Activated CD8-positive, alpha-beta T cell treated with anti-CD3 and anti-CD28 coated beads, Interleukin-2, amount 10 ng/mL, durations not matched to agents 7 days and 5 days (primary cell): ENCODE data around the gene LMO7. TPM values are rescaled to one million over a fixed set of nuclear protein-coding genes. Genes with fewer than 3 reads are reported as not detected.

ENCODE experiments used
- ATAC-seq: fragments of 150-1000 bp; cut with Tn5 transposase; one replicate; pipeline ENCODE4 v1.10.0; 2021; ENCODE audit warnings: moderate library complexity
- CTCF ChIA-PET: fragments of 350-600 bp; sonication (Branson Sonifier 250); formaldehyde crosslinking; loops from one replicate; lab custom pipeline; 2021; ENCODE audit warnings: antibody characterized with exemption; lab: Charles Lee
- POLR2A ChIA-PET: fragments of 350-600 bp; sonication (Branson Sonifier 250); formaldehyde crosslinking; loops from one replicate; lab custom pipeline; 2021; ENCODE audit warnings: antibody characterized with exemption; lab: Charles Lee
- DNase-seq: peaks from one replicate; pipeline ENCODE4 v3.0.0-alpha.2; 2020
- H3K27ac Mint-ChIP-seq: one replicate; pipeline ENCODE4 v1.8.0; 2021; ENCODE audit warnings: mild to moderate bottlenecking, mixed read lengths
- H3K27me3 Mint-ChIP-seq: one replicate; pipeline ENCODE4 v1.8.0; 2021; ENCODE audit warnings: low read depth, mixed read lengths
- H3K36me3 Mint-ChIP-seq: one replicate; pipeline ENCODE4 v1.8.0; 2021; ENCODE audit warnings: low read depth, mixed read lengths
- H3K4me1 Mint-ChIP-seq: one replicate; pipeline ENCODE4 v1.8.0; 2021; ENCODE audit warnings: low read depth, mixed read lengths
- H3K4me3 Mint-ChIP-seq: one replicate; pipeline ENCODE4 v1.8.0; 2021; ENCODE audit warnings: mild to moderate bottlenecking, mixed read lengths
- H3K9me3 Mint-ChIP-seq: one replicate; pipeline ENCODE4 v1.8.0; 2022; ENCODE audit warnings: mixed read lengths; ENCODE audit not compliant: insufficient read depth
- total RNA-seq, 2 experiments: library from RNA; stranded (reverse); gene quantifications; one replicate each; pipeline ENCODE4 v1.2.3, GENCODE V29; 2021

LMO7 gene
- total RNA-seq = 10 to 100 TPM; 12.5 to 13.8 TPM

DNA sequence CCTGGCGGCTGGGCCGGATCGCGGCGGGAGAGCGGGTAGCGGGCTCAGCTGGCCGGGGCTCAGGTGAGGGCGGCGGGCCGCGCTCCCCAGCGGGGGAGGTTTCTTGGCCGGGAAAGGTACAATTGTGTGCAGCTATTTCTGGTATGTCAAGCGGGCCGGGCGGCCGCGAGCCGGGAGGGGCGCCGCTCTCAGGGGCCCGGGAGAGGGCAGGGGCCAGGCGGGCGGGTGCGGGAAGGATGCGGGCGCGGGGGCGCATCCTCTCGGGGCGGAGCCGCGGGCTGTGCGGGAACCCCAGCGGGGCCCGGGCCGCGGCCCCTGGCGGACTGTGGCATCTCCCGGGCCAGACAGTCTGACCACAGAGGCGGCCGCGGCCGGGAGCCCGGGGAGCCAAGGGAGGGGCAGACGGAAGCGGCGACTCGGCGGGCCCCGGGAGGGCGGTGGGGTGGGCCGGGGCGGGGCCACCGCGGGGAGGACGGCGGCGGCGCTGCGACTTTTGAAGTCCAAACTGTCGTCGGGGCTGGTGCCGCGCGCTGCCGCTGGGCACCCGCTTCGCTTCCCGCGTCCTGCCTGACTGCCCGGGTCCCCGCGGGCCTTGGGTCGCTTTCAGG is at the start of gene LMO7:
LMO7 (plus strand) TSS at position 503 of the 608 bp plus-strand sequence. CDS start 328 bp downstream, outside the sequence.
- peaks cover 12% of the 10 kb centered on the region for H3K4me1 Mint-ChIP-seq
- H3K4me3 Mint-ChIP-seq = peak within 1 kb of the TSS; percentile 74
- ChIA-PET CTCF (interaction anchor here (1.2 kb wide), 1 partner anchor 154 kb away, joined by 4 read pairs; the partner anchor contains the start of gene TBC1D4), POLR2A (no interaction called here)
- peak; percentile 61 for DNase-seq
- no peaks in the 10 kb centered on the region for H3K9me3 Mint-ChIP-seq
- H3K27ac Mint-ChIP-seq = peak within 1 kb of the TSS; percentile 63
- H3K36me3 Mint-ChIP-seq = no peaks in the 10 kb centered on the region
- peak; percentile 77 for ATAC-seq
- peaks cover 16% of the 10 kb centered on the region for H3K27me3 Mint-ChIP-seq

DNA sequence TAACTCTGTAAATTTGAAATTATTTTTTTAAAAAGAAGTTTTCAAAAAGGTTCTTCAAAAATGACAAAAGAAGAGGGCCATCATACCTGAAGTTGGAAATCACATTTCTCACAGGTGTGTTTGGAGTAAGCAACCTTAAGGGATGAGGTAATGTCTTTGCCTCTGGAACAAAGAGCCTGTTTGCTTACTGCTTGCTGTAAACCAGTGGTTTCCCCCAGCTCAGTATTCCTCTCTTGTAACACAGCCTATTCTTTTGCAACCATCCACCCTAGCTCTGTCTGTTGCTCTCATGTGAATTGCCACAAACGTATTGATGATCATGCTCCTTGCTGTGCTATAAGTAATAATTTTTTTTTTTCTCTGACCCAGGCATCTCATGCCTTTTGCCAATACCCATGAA is 48.5 kb upstream of the LMO7 start:
- Mint-ChIP-seq H3K27me3 (no peaks in the 10 kb centered on the region), H3K4me3 (no peak overlapping the region), H3K27ac (no peak overlapping the region), H3K4me1 (no peaks in the 10 kb centered on the region), H3K9me3 (peaks cover 15% of the 10 kb centered on the region), H3K36me3 (peaks cover 39% of the 10 kb centered on the region)
- ATAC-seq = no peak
- no peak for DNase-seq
- ChIA-PET CTCF (no interaction called here), POLR2A (no interaction called here)

DNA sequence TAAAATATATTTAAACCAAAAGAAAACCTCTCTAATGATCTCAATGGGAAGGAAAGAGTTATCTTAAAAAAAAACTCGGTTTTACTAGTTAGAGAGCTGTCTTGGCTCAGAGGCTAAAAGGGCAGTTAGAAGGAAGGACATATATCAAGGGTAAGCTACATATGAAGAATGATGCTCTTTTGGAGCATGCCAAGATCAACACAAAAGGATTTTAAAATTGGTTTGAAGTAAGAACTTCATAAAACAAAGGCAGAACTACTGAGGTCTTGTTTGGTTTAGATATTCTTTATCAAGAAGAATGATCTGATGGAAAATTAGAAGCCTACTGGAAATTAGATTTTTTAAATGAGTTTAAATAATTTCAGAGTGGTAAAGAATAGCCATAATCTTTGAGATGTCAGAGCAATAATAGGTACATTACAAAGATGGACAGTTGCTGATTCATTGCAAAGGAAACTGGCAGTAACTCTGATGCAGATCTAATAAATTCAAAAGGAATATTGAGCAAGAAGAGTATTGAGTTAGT is 39.4 kb upstream of the LMO7 start:
- Mint-ChIP-seq H3K4me3 (no peak overlapping the region), H3K4me1 (no peaks in the 10 kb centered on the region), H3K36me3 (peaks cover 20% of the 10 kb centered on the region), H3K9me3 (no peaks in the 10 kb centered on the region), H3K27me3 (no peaks in the 10 kb centered on the region), H3K27ac (no peak overlapping the region)
- ATAC-seq = no peak
- DNase-seq = no peak
- ChIA-PET CTCF (no interaction called here), POLR2A (no interaction called here)

DNA sequence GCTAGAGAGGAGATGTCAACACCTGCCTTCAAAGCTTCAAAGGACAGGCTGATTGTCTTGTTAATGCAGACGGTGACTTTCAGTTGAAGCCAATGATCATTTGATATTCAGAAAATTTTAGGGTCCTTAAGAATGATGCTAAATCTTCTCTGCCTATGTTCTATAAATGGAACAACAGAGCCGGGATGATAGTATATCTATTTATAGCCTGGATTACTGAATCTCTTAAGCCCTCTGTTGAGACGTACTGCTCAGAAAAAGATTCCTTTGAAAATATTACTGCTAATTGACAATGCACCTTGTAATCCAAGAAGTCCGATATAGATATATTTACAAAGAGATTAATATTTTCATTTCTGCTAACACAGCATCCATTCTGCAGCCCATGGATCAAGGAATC is 35.8 kb upstream of the LMO7 start:
- POLR2A ChIA-PET = interaction anchor here (0.7 kb wide), 1 partner anchor 1560 kb away, joined by 3 read pairs; no protein-coding TSS in a partner anchor

DNA sequence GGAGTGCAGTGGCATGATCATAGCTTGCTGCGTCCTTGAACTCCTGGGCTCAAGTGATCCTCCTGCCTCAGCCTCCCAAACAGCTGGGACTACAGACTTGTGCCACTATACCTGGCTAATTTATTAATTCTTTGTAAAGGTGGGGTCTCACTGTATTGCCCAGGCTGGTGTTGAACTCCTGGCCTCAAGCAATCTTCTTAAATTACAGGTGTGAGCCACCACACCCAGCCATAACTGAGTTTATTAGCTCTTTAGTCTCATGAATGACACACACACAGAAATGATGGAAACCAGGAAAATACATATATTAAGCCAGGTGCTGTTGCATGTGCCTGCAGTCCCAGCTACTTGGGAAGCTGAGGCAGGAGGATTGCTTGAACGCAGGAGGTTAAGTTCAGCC is 33.1 kb upstream of the LMO7 start:
- DNase-seq = no peak
- POLR2A ChIA-PET = no interaction called here
- Mint-ChIP-seq H3K4me3 (no peak overlapping the region), H3K36me3 (peaks cover 13% of the 10 kb centered on the region), H3K4me1 (no peaks in the 10 kb centered on the region), H3K9me3 (no peaks in the 10 kb centered on the region), H3K27ac (no peak overlapping the region), H3K27me3 (no peaks in the 10 kb centered on the region)
- CTCF ChIA-PET = no interaction called here
- ATAC-seq = no peak

More for the DNA sequence above, 35.8 kb upstream of the LMO7 start:
- Mint-ChIP-seq H3K4me3 (no peak overlapping the region), H3K27me3 (no peaks in the 10 kb centered on the region), H3K4me1 (no peaks in the 10 kb centered on the region), H3K36me3 (peaks cover 20% of the 10 kb centered on the region), H3K27ac (no peak overlapping the region), H3K9me3 (no peaks in the 10 kb centered on the region)
- ATAC-seq (no peak), DNase-seq (no peak)
- CTCF ChIA-PET = no interaction called here

DNA sequence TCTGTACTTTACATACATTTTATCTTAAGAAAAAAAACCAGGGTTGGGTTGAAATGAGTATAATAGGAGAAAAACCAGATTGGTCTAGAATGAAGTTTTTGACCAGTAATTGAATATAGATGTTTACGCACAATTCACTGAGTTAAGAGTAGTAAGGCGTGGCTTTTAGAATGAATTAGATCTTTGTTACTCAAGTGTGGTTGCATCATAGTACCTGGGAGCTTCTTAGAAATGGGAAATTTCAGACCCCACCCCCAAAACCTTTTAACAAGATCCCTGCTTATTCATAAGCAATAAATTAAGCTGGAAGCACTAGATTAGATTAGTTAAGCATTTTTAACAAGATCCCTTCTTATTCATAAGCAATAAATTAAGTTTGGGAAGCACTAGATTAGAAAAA is 28.7 kb upstream of the LMO7 start:
- POLR2A ChIA-PET = no interaction called here
- H3K4me3 Mint-ChIP-seq = no peak overlapping the region
- H3K27ac Mint-ChIP-seq = no peak overlapping the region
- H3K9me3 Mint-ChIP-seq = no peaks in the 10 kb centered on the region
- peaks cover 8% of the 10 kb centered on the region for H3K36me3 Mint-ChIP-seq
- ATAC-seq = no peak
- no peaks in the 10 kb centered on the region for H3K27me3 Mint-ChIP-seq
- no peak for DNase-seq
- CTCF ChIA-PET = no interaction called here
- no peaks in the 10 kb centered on the region for H3K4me1 Mint-ChIP-seq

DNA sequence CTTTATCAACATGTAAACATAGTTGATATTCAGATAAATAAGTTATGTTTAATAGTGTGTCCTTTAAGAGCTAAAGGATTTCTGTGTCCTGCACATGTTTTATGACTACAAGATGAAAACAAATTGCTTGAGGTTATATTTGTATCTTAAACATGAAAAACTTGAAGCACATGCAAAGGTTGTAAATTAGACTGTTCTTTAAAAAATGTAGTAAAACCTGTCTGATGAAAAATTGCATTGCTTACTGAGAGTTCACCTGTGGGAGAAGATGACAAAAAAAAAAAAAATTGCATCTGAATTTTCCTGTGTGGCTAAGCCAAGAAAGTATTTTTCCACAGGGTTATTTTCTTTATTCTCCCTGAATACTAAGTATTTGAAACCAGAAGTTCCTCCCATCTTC is 25.7 kb upstream of the LMO7 start:
- ChIA-PET CTCF (no interaction called here), POLR2A (no interaction called here)
- H3K27me3 Mint-ChIP-seq = no peaks in the 10 kb centered on the region
- H3K4me1 Mint-ChIP-seq = no peaks in the 10 kb centered on the region
- H3K36me3 Mint-ChIP-seq = peaks cover 8% of the 10 kb centered on the region
- no peak for ATAC-seq
- no peaks in the 10 kb centered on the region for H3K9me3 Mint-ChIP-seq
- H3K4me3 Mint-ChIP-seq = no peak overlapping the region
- no peak for DNase-seq
- no peak overlapping the region for H3K27ac Mint-ChIP-seq

DNA sequence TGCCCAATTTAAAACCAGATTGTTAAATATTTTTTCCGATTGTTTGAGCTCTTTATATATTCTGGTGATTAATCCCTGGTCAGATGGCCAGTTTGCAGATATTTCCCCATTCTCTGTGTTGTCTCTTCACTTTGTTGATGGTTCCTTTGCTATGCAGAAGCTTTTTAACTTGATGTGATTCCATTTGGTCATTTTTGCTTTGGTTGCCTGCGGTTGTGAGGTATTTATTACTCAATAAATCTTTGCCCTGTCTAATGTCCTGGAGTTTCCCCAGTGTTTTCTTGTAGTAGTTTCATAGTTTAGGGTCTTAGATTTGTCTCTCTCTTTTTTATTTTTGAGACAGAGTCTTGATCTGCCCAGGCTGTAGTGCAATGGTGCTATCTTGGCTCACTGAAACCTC is 23.8 kb upstream of the LMO7 start:
- Mint-ChIP-seq H3K27ac (no peak overlapping the region), H3K4me1 (no peaks in the 10 kb centered on the region), H3K36me3 (peaks cover 9% of the 10 kb centered on the region), H3K9me3 (no peaks in the 10 kb centered on the region), H3K4me3 (no peak overlapping the region), H3K27me3 (no peaks in the 10 kb centered on the region)
- no peak for DNase-seq
- ChIA-PET POLR2A (no interaction called here), CTCF (no interaction called here)
- no peak for ATAC-seq

DNA sequence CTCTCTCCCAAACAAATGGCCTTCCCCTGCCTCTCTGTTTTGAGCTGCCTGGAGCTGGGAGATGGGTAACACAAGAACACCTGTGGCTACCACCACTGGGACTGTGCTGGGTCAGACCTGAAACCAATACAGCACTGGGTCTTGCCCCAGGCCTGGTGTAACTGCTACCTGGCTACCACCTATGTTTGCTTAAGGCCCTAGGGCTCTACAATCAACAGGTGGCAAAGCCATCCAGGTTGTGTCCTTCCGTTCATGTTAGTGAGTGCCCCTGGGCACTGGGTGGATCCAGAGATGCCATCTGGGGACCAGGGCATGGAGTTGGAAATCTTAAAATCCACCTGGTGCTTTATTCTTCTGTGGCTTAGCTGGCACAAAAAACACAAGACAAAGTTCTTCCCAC is 18.9 kb upstream of the LMO7 start:
- no peaks in the 10 kb centered on the region for H3K9me3 Mint-ChIP-seq
- POLR2A ChIA-PET = no interaction called here
- CTCF ChIA-PET = no interaction called here

DNA sequence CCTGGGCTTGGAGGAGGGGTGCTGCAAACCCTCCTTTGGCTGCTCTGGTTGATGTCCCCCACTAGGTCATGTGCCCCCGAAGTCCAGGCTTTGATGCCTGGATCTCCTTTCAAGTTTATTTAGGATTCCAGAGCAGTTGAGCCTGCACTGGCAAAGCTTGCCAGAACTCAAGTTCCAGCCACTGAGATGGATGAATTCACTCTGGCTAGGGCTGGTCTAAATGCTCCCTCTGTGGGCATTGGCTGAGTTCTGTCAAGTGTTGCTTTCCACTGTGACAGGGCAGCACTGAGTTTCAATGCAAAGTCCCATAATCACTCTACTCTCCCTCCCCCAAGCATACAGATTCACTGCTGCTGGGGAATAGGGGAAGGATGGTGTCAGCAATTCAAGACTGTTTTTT is 17.8 kb upstream of the LMO7 start:
- CTCF ChIA-PET = no interaction called here
- H3K4me1 Mint-ChIP-seq = no peaks in the 10 kb centered on the region
- H3K4me3 Mint-ChIP-seq = no peak overlapping the region
- H3K27ac Mint-ChIP-seq = no peak overlapping the region
- peaks cover 6% of the 10 kb centered on the region for H3K36me3 Mint-ChIP-seq
- POLR2A ChIA-PET = no interaction called here
- no peaks in the 10 kb centered on the region for H3K9me3 Mint-ChIP-seq
- DNase-seq (no peak), ATAC-seq (no peak)
- no peaks in the 10 kb centered on the region for H3K27me3 Mint-ChIP-seq

More for the DNA sequence above, 18.9 kb upstream of the LMO7 start:
- Mint-ChIP-seq H3K4me3 (no peak overlapping the region), H3K36me3 (peaks cover 6% of the 10 kb centered on the region), H3K27me3 (no peaks in the 10 kb centered on the region), H3K4me1 (no peaks in the 10 kb centered on the region), H3K27ac (no peak overlapping the region)
- DNase-seq (no peak), ATAC-seq (no peak)

DNA sequence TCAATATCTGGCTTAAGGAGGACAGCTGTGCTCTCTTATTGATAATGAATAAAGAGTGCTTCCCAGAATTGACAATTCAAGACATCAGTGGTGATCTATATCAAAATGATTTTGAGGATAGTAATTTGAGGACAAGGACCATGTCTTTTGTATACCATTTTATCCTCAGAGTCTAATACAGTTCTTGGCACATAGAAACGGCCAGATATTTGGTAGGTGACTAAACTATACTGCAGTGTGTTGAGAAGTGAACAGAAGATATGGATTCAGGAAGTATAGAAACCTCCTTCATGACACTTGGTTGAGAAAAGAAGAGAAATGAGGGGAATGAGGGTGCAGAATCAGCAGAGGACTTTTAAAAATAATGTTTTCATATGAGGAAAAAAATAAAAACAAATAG is 16.1 kb upstream of the LMO7 start:
- DNase-seq (no peak), ATAC-seq (no peak)
- ChIA-PET CTCF (no interaction called here), POLR2A (no interaction called here)
- Mint-ChIP-seq H3K27me3 (no peaks in the 10 kb centered on the region), H3K4me1 (no peaks in the 10 kb centered on the region), H3K9me3 (no peaks in the 10 kb centered on the region), H3K4me3 (no peak overlapping the region), H3K27ac (no peak overlapping the region), H3K36me3 (peaks cover 9% of the 10 kb centered on the region)

DNA sequence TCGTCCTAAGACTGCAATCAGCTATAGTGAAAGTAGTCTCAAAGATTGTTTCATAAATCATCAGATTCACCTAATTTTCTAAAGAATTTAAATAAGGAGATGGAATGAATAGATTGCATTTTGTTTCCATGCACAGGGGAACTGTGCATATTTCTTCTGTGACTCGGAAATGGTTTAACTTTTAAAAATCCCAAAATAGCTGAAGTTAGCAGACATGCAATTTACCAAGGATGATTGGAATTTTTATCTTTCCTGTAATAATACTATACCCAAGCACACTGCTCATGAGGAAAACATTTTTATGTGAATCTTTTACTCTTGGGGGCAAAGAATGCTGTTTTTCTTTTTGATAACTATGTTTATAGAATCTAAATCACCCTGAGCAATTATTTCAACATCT is 15.0 kb upstream of the LMO7 start:
- Mint-ChIP-seq H3K4me1 (no peaks in the 10 kb centered on the region), H3K27me3 (no peaks in the 10 kb centered on the region), H3K36me3 (peaks cover 13% of the 10 kb centered on the region), H3K27ac (no peak overlapping the region), H3K4me3 (no peak overlapping the region), H3K9me3 (no peaks in the 10 kb centered on the region)
- ATAC-seq = no peak
- CTCF ChIA-PET = no interaction called here
- POLR2A ChIA-PET = interaction anchor here (0.5 kb wide), 1 partner anchor 10 kb away, joined by 3 read pairs; no protein-coding TSS in a partner anchor
- no peak for DNase-seq
